ENCODE data around the gene ATR. TPM values are rescaled to one million over a fixed set of nuclear protein-coding genes. Genes with fewer than 3 reads are reported as not detected.

The ATR gene
- total and polyA plus RNA-seq, 2 experiments from 2014 or later = 5.0 to 15.7 TPM

DNA sequence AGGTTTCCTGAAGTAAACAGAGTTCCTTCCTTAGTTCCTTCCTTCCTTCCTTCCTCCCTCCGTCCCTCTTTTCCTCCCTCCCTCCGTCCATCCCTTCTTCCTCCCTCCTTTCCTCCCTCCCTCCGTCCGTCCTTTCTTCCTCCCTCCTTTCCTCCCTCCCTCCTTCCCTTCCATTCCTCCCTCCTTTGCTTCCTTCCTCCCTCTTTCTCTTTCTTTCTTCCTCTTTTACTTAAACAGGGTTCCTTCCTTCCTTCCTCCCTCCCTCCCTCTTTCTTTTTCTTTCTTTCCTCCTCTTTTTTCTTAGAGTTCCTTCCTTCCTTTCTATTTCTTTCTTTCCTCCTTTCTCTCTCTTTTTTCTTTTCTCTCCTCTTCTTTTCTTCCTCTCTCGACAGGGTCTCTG, 35.2 kb downstream of the ATR start:
- no peak for DNase-seq (ENCODE audit: low read depth in 1 of 2, low spot score in 1 of 2)
- H3K36me3 ChIP-seq = peaks cover under 1% of the 10 kb centered on the region
- TF ChIP-seq, protein P1, sequence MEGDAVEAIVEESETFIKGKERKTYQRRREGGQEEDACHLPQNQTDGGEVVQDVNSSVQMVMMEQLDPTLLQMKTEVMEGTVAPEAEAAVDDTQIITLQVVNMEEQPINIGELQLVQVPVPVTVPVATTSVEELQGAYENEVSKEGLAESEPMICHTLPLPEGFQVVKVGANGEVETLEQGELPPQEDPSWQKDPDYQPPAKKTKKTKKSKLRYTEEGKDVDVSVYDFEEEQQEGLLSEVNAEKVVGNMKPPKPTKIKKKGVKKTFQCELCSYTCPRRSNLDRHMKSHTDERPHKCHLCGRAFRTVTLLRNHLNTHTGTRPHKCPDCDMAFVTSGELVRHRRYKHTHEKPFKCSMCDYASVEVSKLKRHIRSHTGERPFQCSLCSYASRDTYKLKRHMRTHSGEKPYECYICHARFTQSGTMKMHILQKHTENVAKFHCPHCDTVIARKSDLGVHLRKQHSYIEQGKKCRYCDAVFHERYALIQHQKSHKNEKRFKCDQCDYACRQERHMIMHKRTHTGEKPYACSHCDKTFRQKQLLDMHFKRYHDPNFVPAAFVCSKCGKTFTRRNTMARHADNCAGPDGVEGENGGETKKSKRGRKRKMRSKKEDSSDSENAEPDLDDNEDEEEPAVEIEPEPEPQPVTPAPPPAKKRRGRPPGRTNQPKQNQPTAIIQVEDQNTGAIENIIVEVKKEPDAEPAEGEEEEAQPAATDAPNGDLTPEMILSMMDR (IDR thresholded peaks at IDR 0.05; ENCODE audit: low read depth, low read length) = no peak
- no peaks in the 10 kb centered on the region for H3K27me3 ChIP-seq
- no peaks in the 10 kb centered on the region for H3K9me3 ChIP-seq (ENCODE audit: low read depth)
- H3K4me3 ChIP-seq = no peak overlapping the region
- no peaks in the 10 kb centered on the region for H3K4me1 ChIP-seq (ENCODE audit: low read depth)
- H3K27ac ChIP-seq = no peak overlapping the region

GRCh38 chr3:142542054-142542453, 36.5 kb downstream of the ATR start:
- H3K9me3 ChIP-seq (ENCODE audit: low read depth) = no peaks in the 10 kb centered on the region
- H3K4me3 ChIP-seq = no peak overlapping the region
- peaks cover 3% of the 10 kb centered on the region for H3K36me3 ChIP-seq
- no peak overlapping the region for H3K27ac ChIP-seq
- H3K4me1 ChIP-seq (ENCODE audit: low read depth) = no peaks in the 10 kb centered on the region
- DNase-seq (ENCODE audit: low read depth in 1 of 2, low spot score in 1 of 2) = peak in 1 of 2 donors; percentile 5
- H3K27me3 ChIP-seq = no peaks in the 10 kb centered on the region
- TF ChIP-seq, protein P1 (IDR thresholded peaks at IDR 0.05; ENCODE audit: low read depth, low read length) = no peak

DNA sequence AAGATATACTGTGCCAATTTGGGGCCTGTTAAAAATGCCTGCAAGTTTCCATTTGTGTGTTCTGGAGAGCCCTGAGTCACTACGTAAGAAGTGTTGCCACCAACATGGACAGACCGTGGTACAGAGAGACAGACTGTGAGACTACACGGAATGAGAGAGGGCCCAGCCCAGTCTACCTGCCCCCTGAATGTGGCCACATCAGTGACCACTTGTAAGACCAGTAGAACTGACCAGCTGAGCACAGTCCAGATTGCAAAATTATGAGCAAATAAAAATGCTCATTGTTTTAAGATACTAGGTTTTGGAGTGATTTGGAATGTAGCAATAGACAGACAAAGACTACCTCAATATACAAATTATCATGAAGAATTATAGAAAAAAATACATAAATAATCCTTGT, 42.0 kb downstream of the ATR start:
- H3K4me1 ChIP-seq (ENCODE audit: low read depth) = no peaks in the 10 kb centered on the region
- no peaks in the 10 kb centered on the region for H3K9me3 ChIP-seq (ENCODE audit: low read depth)
- DNase-seq (ENCODE audit: low read depth in 1 of 2, low spot score in 1 of 2) = no peak
- no peaks in the 10 kb centered on the region for H3K27me3 ChIP-seq
- TF ChIP-seq, protein P1 (IDR thresholded peaks at IDR 0.05; ENCODE audit: low read depth, low read length) = no peak
- no peak overlapping the region for H3K27ac ChIP-seq
- H3K4me3 ChIP-seq = no peak overlapping the region
- H3K36me3 ChIP-seq = peaks cover 23% of the 10 kb centered on the region

GRCh38 chr3:142534543-142534942, 44.0 kb downstream of the ATR start:
- Histone ChIP-seq H3K9me3 (ENCODE audit: low read depth) (no peaks in the 10 kb centered on the region), H3K27ac (no peak overlapping the region), H3K4me1 (ENCODE audit: low read depth) (no peaks in the 10 kb centered on the region), H3K36me3 (peaks cover 23% of the 10 kb centered on the region), H3K27me3 (no peaks in the 10 kb centered on the region), H3K4me3 (no peak overlapping the region)
- DNase-seq (ENCODE audit: low read depth in 1 of 2, low spot score in 1 of 2) = no peak
- TF ChIP-seq, protein P1 (IDR thresholded peaks at IDR 0.05; ENCODE audit: low read depth, low read length) = no peak

DNA sequence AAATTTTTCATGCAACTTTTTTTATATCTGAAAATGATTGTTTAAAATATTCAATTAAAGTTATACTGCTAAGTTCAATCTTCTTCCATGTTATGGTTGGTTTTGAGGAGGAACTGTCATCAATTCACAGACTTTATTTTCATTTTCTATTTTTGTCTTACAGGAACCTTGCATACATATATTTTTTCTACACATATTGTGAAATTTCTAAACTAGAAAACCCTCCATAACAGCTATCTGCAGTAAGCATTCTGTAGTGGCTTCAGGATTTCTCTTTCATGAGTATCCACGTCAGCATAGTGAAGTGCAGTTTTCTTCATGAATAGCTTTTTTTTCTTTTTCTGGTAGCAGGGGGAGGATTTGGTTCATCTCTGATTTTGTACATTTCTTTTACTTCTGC, 48.2 kb downstream of the ATR start:
- TF ChIP-seq, protein P1 (IDR thresholded peaks at IDR 0.05; ENCODE audit: low read depth, low read length) = no peak
- H3K27ac ChIP-seq = no peak overlapping the region
- peaks cover under 1% of the 10 kb centered on the region for H3K4me1 ChIP-seq (ENCODE audit: low read depth)
- peaks cover 16% of the 10 kb centered on the region for H3K36me3 ChIP-seq
- no peaks in the 10 kb centered on the region for H3K9me3 ChIP-seq (ENCODE audit: low read depth)
- no peak overlapping the region for H3K4me3 ChIP-seq
- DNase-seq (ENCODE audit: low read depth in 1 of 2, low spot score in 1 of 2) = no peak
- H3K27me3 ChIP-seq = no peaks in the 10 kb centered on the region

All from cardiac muscle cell (in vitro differentiated cells and primary cell).